Measurements from ENCODE around the gene DCN. TPM values are rescaled to one million over a fixed set of nuclear protein-coding genes. Genes with fewer than 3 reads are reported as not detected.

Gene DCN
- total RNA-seq, 2 experiments from 2014 or later: not detected

GRCh38 chr12:91139286-91139685, 43.3 kb downstream of the DCN start:
- peaks cover 3% of the 10 kb centered on the region for H3K9me3 Mint-ChIP-seq
- DNase-seq: no peak
- no peaks in the 10 kb centered on the region for H3K27me3 ChIP-seq (ENCODE audit: control insufficient read depth in 1 of 2, insufficient read depth in 2 of 2, low read length in 2 of 2)
- POLR2A ChIA-PET: no interaction called here
- no peak overlapping the region for H3K4me3 Mint-ChIP-seq
- no peaks in the 10 kb centered on the region for H3K4me1 ChIP-seq (ENCODE audit: insufficient read depth, low read length)
- H3K9me3 ChIP-seq (ENCODE audit: control insufficient read depth in 1 of 2, insufficient read depth in 1 of 2, low read length in 2 of 2): no peaks in the 10 kb centered on the region
- no peak for ATAC-seq (ENCODE audit: poor library complexity)
- intact Hi-C loops (cut with DNase I, micrococcal nuclease): no loop called here
- no peak overlapping the region for H3K27ac ChIP-seq (ENCODE audit: low read depth in 1 of 2, low read length in 2 of 2)
- H3K36me3 Mint-ChIP-seq (ENCODE audit: low read depth): no peaks in the 10 kb centered on the region
- no peaks in the 10 kb centered on the region for H3K4me1 Mint-ChIP-seq (ENCODE audit: low read depth)
- H3K4me3 ChIP-seq (ENCODE audit: low read length): no peak overlapping the region
- H3K27me3 Mint-ChIP-seq: no peaks in the 10 kb centered on the region
- no peak overlapping the region for H3K27ac Mint-ChIP-seq
- no peaks in the 10 kb centered on the region for H3K36me3 ChIP-seq (ENCODE audit: insufficient read depth, low read length)
- TF ChIP-seq CTCF (IDR thresholded peaks at IDR 0.05): no peak
- CTCF ChIA-PET: no interaction called here

- no peaks in the 10 kb centered on the region for H3K36me3 ChIP-seq (ENCODE audit: insufficient read depth, low read length)
- Mint-ChIP-seq H3K4me1 (ENCODE audit: low read depth) (no peaks in the 10 kb centered on the region), H3K9me3 (peaks cover 3% of the 10 kb centered on the region), H3K27me3 (no peaks in the 10 kb centered on the region), H3K4me3 (no peak overlapping the region), H3K27ac (no peak overlapping the region), H3K36me3 (ENCODE audit: low read depth) (no peaks in the 10 kb centered on the region)
- ChIA-PET POLR2A (no interaction called here), CTCF (no interaction called here)
- no peak overlapping the region for H3K27ac ChIP-seq (ENCODE audit: low read depth in 1 of 2, low read length in 2 of 2)
- no peaks in the 10 kb centered on the region for H3K9me3 ChIP-seq (ENCODE audit: control insufficient read depth in 1 of 2, insufficient read depth in 1 of 2, low read length in 2 of 2)
- no peaks in the 10 kb centered on the region for H3K27me3 ChIP-seq (ENCODE audit: control insufficient read depth in 1 of 2, insufficient read depth in 2 of 2, low read length in 2 of 2)
- DNase-seq (no peak), ATAC-seq (ENCODE audit: poor library complexity) (no peak)
- no peaks in the 10 kb centered on the region for H3K4me1 ChIP-seq (ENCODE audit: insufficient read depth, low read length)
- no peak overlapping the region for H3K4me3 ChIP-seq (ENCODE audit: low read length)
- no peak for TF ChIP-seq CTCF (IDR thresholded peaks at IDR 0.05)
- intact Hi-C loops (cut with DNase I, micrococcal nuclease): no loop called here
These were observed 44.2 kb downstream of the DCN start for GRCh38 chr12:91138337-91138920.

GRCh38 chr12:91133871-91134270, 48.7 kb downstream of the DCN start:
- Histone ChIP-seq H3K4me3 (ENCODE audit: low read length) (no peak overlapping the region), H3K9me3 (ENCODE audit: control insufficient read depth in 1 of 2, insufficient read depth in 1 of 2, low read length in 2 of 2) (no peaks in the 10 kb centered on the region), H3K27ac (ENCODE audit: low read depth in 1 of 2, low read length in 2 of 2) (no peak overlapping the region), H3K4me1 (ENCODE audit: insufficient read depth, low read length) (no peaks in the 10 kb centered on the region), H3K36me3 (ENCODE audit: insufficient read depth, low read length) (no peaks in the 10 kb centered on the region), H3K27me3 (ENCODE audit: control insufficient read depth in 1 of 2, insufficient read depth in 2 of 2, low read length in 2 of 2) (no peaks in the 10 kb centered on the region)
- ChIA-PET POLR2A (no interaction called here), CTCF (no interaction called here)
- Mint-ChIP-seq H3K4me3 (no peak overlapping the region), H3K36me3 (ENCODE audit: low read depth) (no peaks in the 10 kb centered on the region), H3K9me3 (peaks cover 3% of the 10 kb centered on the region), H3K27me3 (no peaks in the 10 kb centered on the region), H3K27ac (no peak overlapping the region), H3K4me1 (ENCODE audit: low read depth) (no peaks in the 10 kb centered on the region)
- TF ChIP-seq CTCF (IDR thresholded peaks at IDR 0.05): no peak
- intact Hi-C loops (cut with DNase I, micrococcal nuclease): no loop called here
- DNase-seq: no peak
- ATAC-seq (ENCODE audit: poor library complexity): no peak
